HCT116 (cell line): ENCODE data around the gene CBLB. TPM values are rescaled to one million over a fixed set of nuclear protein-coding genes. Genes with fewer than 3 reads are reported as not detected.

Source experiments
- ATAC-seq: fragments of 200-7000 bp; cut with Tn5 transposase; 2 replicates; pipeline ENCODE4 v1.9.1; 2020; ENCODE audit warnings: mild to moderate bottlenecking, moderate library complexity
- BruUV-seq: library from RNA; stranded (reverse); fragments of 400-500 nt; replicated peaks from 2 replicates; lab custom pipeline; 2021; lab: Mats Ljungman, UMichigan
- CTCF ChIA-PET: fragments of 300-600 bp; sonication (Branson Sonifier 250); formaldehyde crosslinking; loops from one replicate; lab custom pipeline; 2021; ENCODE audit warnings: antibody characterized with exemption; lab: Charles Lee
- POLR2A ChIA-PET: fragments of 300-600, 350-600 bp; sonication (Branson Sonifier 250); formaldehyde crosslinking; loops from one replicate; lab custom pipeline; 2021; ENCODE audit warnings: antibody characterized with exemption; lab: Charles Lee
- RAD21 ChIA-PET, 2 experiments: fragments of 300-600 bp; sonication (Branson Sonifier 250); formaldehyde crosslinking; loops; one replicate each; lab custom pipeline; 2023; ENCODE audit warnings: low total read pairs in 2 of 2; ENCODE audit not compliant: uncharacterized antibody in 2 of 2, unreplicated experiment in 2 of 2, low non-redundant PET in 1 of 2; lab: Charles Lee
- DNase-seq: peaks from one replicate; pipeline ENCODE4 v3.0.0-alpha.2; 2010; ENCODE audit warnings: low read depth, low spot score
- H2AFZ ChIP-seq: fragments of 200-600 bp; shearing (Covaris generic), sonication (generic); 2 replicates; pipeline ENCODE4 v1.6.1; 2017; ENCODE audit warnings: low read depth, mixed run types, mixed read lengths, antibody characterized with exemption, low read length; ENCODE audit not compliant: poor library complexity, severe bottlenecking
- H3K27ac ChIP-seq: 2 replicates; pipeline ENCODE4 v1.5.1; 2012; ENCODE audit warnings: low read depth, low read length
- H3K27me3 ChIP-seq: fragments of 200-600 bp; sonication (generic); 2 replicates; pipeline ENCODE4 v1.6.1; 2016; ENCODE audit warnings: mixed run types, low read length, mixed read lengths; ENCODE audit not compliant: insufficient read depth
- H3K36me3 ChIP-seq, 2 experiments: fragments of 200-500 bp in 1 of 2; fragments of 200-600 bp in 1 of 2; sonication (Bioruptor generic) in 1 of 2; sonication (generic) in 1 of 2; 2 replicates each; pipeline versions ENCODE4 v1.5.1 to v1.6.1; 2014 to 2016; ENCODE audit warnings: low read length in 2 of 2, inconsistent platforms in 1 of 2, mixed read lengths in 1 of 2, mixed run types in 1 of 2; ENCODE audit not compliant: insufficient read depth in 2 of 2, control insufficient read depth in 1 of 2
- H3K4me1 ChIP-seq, 2 experiments: fragments of 200-600 bp in 1 of 2; sonication (generic) in 1 of 2; 2 replicates each; pipeline versions ENCODE4 v1.5.1 to v1.6.1; 2012 to 2017; ENCODE audit warnings: low read length in 2 of 2, inconsistent platforms in 1 of 2, mild to moderate bottlenecking in 1 of 2, mixed read lengths in 1 of 2, mixed run types in 1 of 2, moderate library complexity in 1 of 2; ENCODE audit not compliant: insufficient read depth in 2 of 2, control insufficient read depth in 1 of 2
- H3K4me2 ChIP-seq: fragments of 200-600 bp; sonication (generic); 2 replicates; pipeline ENCODE4 v1.6.1; 2017; ENCODE audit warnings: mixed run types, low read length, mixed read lengths
- H3K4me3 ChIP-seq, 2 experiments: fragments of 200-600 bp in 1 of 2; sonication (generic) in 1 of 2; replicated peaks in 1 of 2; 2 replicates each; pipeline ENCODE4 v1.5.1; 2011 to 2016; ENCODE audit warnings: low read length in 2 of 2, control low read depth in 1 of 2, low read depth in 1 of 2, mild to moderate bottlenecking in 1 of 2, mixed read lengths in 1 of 2, mixed run types in 1 of 2
- H3K79me2 ChIP-seq: fragments of 200-600 bp; sonication (generic); 2 replicates; pipeline ENCODE4 v1.6.1; 2017; ENCODE audit warnings: mild to moderate bottlenecking, mixed run types, low read length, moderate library complexity, mixed read lengths; ENCODE audit not compliant: insufficient read depth
- H3K9ac ChIP-seq: fragments of 200-600 bp; sonication (generic); 2 replicates; pipeline ENCODE4 v1.6.1; 2016; ENCODE audit warnings: low read length, mixed read lengths
- H3K9me2 ChIP-seq: fragments of 200-600 bp; sonication (generic), shearing (Covaris generic); 2 replicates; pipeline ENCODE4 v1.6.1; 2017; ENCODE audit warnings: mixed run types, mild to moderate bottlenecking, moderate library complexity; ENCODE audit not compliant: insufficient read depth
- H3K9me3 ChIP-seq, 2 experiments: fragments of 200-500 bp in 1 of 2; fragments of 200-600 bp in 1 of 2; sonication (Bioruptor generic) in 1 of 2; sonication (generic) in 1 of 2; 2 replicates each; pipeline ENCODE4 v1.6.1; 2014 to 2017; ENCODE audit warnings: low read length in 2 of 2, mixed read lengths in 2 of 2, inconsistent platforms in 1 of 2, low read depth in 1 of 2, mild to moderate bottlenecking in 1 of 2, mixed run types in 1 of 2, moderate library complexity in 1 of 2; ENCODE audit not compliant: control insufficient read depth in 1 of 2, insufficient read depth in 1 of 2
- H4K20me1 ChIP-seq: fragments of 200-600 bp; sonication (generic), shearing (Covaris generic); 2 replicates; pipeline ENCODE4 v1.6.1; 2017; ENCODE audit warnings: mixed run types, mild to moderate bottlenecking, moderate library complexity; ENCODE audit not compliant: insufficient read depth
- ATF3 ChIP-seq: IDR thresholded peaks from 2 replicates; pipeline ENCODE4 v1.6.1; 2012
- CEBPB ChIP-seq: IDR thresholded peaks from 2 replicates; pipeline ENCODE4 v1.6.1; 2012; ENCODE audit warnings: low read depth
- EGR1 ChIP-seq: IDR thresholded peaks from 2 replicates; pipeline ENCODE4 v1.6.1; 2012; ENCODE audit warnings: low read depth
- EZH2 ChIP-seq: fragments of 200-600 bp; sonication (generic); IDR thresholded peaks from 2 replicates; pipeline ENCODE4 v1.6.1; 2017; ENCODE audit warnings: antibody characterized with exemption, mixed run types
- MAX ChIP-seq: IDR thresholded peaks from 2 replicates; pipeline ENCODE4 v1.6.1; 2012
- POLR2AphosphoS5 ChIP-seq: IDR thresholded peaks from 2 replicates; pipeline ENCODE4 v1.6.1; 2011; ENCODE audit warnings: mild to moderate bottlenecking, low read depth, low read length, moderate library complexity
- REST ChIP-seq: IDR thresholded peaks from 2 replicates; pipeline ENCODE4 v1.6.1; 2012; ENCODE audit warnings: low read depth
- ZFX ChIP-seq: fragments of 450-650 bp; IDR thresholded peaks from 2 replicates; pipeline ENCODE4 v1.6.1; 2017
- intact Hi-C: fragments of 100-400 bp; cut with micrococcal nuclease; formaldehyde crosslinking; loops from 2 replicates; pipeline ENCODE4 v1.10.0; 2022
- total RNA-seq: library from RNA; stranded (reverse); gene quantifications from one replicate; pipeline ENCODE4 v1.2.1, GENCODE V29; 2021; ENCODE audit not compliant: unreplicated experiment

CBLB gene
- total RNA-seq, 1 experiment from 2014 or later: 10.4 TPM

GRCh38 chr3:105867712-105868430 is 941 bp downstream of the CBLB start:
- Histone ChIP-seq H3K79me2 (no peaks in the 10 kb centered on the region), H3K9me2 (no peaks in the 10 kb centered on the region), H2AFZ (no peak overlapping the region), H3K4me2 (peak overlapping the region; percentile 81), H3K27ac (peak overlapping the region; percentile 47; the same call in 1 of the 2 replicates), H3K9ac (peak overlapping the region; percentile 68), H3K27me3 (no peaks in the 10 kb centered on the region), H3K4me3 (peak overlapping the region; percentile 77 to 79), H3K36me3 (no peaks in the 10 kb centered on the region), H3K4me1 (peaks cover 5 to 14% of the 10 kb centered on the region in 2 experiments; a peak in 3 of 4 replicates), H4K20me1 (no peaks in the 10 kb centered on the region), H3K9me3 (no peaks in the 10 kb centered on the region)
- ChIA-PET CTCF (no interaction called here), RAD21 (no interaction called here), POLR2A (no interaction called here)
- BruUV-seq: no TSS peak
- TF ChIP-seq MAX (no peak), ZFX (no peak), EGR1 (no peak), ATF3 (no peak), POLR2AphosphoS5 (no peak), EZH2 (no peak), REST (no peak), CEBPB (no peak)
- ATAC-seq: no peak
- intact Hi-C loops: no loop called here
- no peak for DNase-seq
